Measurements from ENCODE around the gene PRSS56. TPM values are rescaled to one million over a fixed set of nuclear protein-coding genes. Genes with fewer than 3 reads are reported as not detected.

The PRSS56 gene
- total and polyA plus RNA-seq, 2 of the 13 experiments (the other 11 are each of a cell fraction or from before 2014, with no cell fraction given) = not detected

GRCh38 chr2:232574674-232575403, 54.7 kb downstream of the PRSS56 start (continued):
- TF ChIP-seq ZNF629 (CRISPR knock-in tag; conservative IDR thresholded peaks at IDR 0.05) (no peak), RELA (CRISPR knock-in tag; IDR thresholded peaks at IDR 0.05) (0 out of 2 replicates have a peak, but pooled peaks have one; percentile 27), ZFY (CRISPR knock-in tag; IDR thresholded peaks at IDR 0.05) (no peak; the same call in 1 of the 2 replicates), ZBED4 (CRISPR knock-in tag; IDR thresholded peaks at IDR 0.05; ENCODE audit: borderline replicate concordance) (no peak), NFYC (CRISPR knock-in tag; IDR thresholded peaks at IDR 0.05) (no peak), FOXC1 (CRISPR knock-in tag; IDR thresholded peaks at IDR 0.05; ENCODE audit: borderline replicate concordance) (no peak), ZBTB43 (CRISPR knock-in tag; conservative IDR thresholded peaks at IDR 0.05) (no peak), CENPBD1 (CRISPR knock-in tag; IDR thresholded peaks at IDR 0.05; ENCODE audit: borderline replicate concordance, low read depth) (no peak), ZSCAN31 (CRISPR knock-in tag; IDR thresholded peaks at IDR 0.05; ENCODE audit: low read depth) (peak; percentile 54; the same call in 1 of the 2 replicates), ETV6 (CRISPR knock-in tag; conservative IDR thresholded peaks at IDR 0.05) (no peak), ZNF709 (CRISPR knock-in tag; IDR thresholded peaks at IDR 0.05) (no peak), MAFF (IDR thresholded peaks at IDR 0.05; ENCODE audit: low read depth, low read length) (no peak), XBP1 (CRISPR knock-in tag; IDR thresholded peaks at IDR 0.05) (no peak), PRMT3 (CRISPR knock-in tag; IDR thresholded peaks at IDR 0.05; ENCODE audit: borderline replicate concordance, low read depth) (no peak), ZNF556 (CRISPR knock-in tag; IDR thresholded peaks at IDR 0.05; ENCODE audit: borderline replicate concordance) (no peak), ZNF143 (CRISPR knock-in tag; IDR thresholded peaks at IDR 0.05) (peak; percentile 69), ZNF24 (IDR thresholded peaks at IDR 0.05) (0 out of 2 replicates have a peak, but pooled peaks have one; percentile 7), THAP9 (CRISPR knock-in tag; IDR thresholded peaks at IDR 0.05; ENCODE audit: borderline replicate concordance) (no peak), RNF2 (conservative IDR thresholded peaks at IDR 0.05; ENCODE audit: low read depth) (no peak), MAX (IDR thresholded peaks at IDR 0.05) (no peak; the same call in 1 of the 2 replicates), CENPX (CRISPR knock-in tag; IDR thresholded peaks at IDR 0.05) (no peak), KDM1A (CRISPR knock-in tag; IDR thresholded peaks at IDR 0.05) (no peak), PPARG (CRISPR knock-in tag; conservative IDR thresholded peaks at IDR 0.05) (0 out of 2 replicates have a peak, but pooled peaks have one; percentile 45)

Data from HepG2 (cell line).